Astrocyte (in vitro differentiated cells and primary cell): Measurements from ENCODE around the gene TNNT3.
"Not testable (repeated sequence)": the region's sequence is repeated elsewhere in the genome, so short reads cannot be mapped to it uniquely, and the experiment has no call there.

Experiments
- CTCF ChIP-seq: IDR thresholded peaks from 2 replicates; pipeline ENCODE4 v1.5.1; 2011; ENCODE audit warnings: low read depth, mild to moderate bottlenecking, inconsistent platforms, low read length, moderate library complexity; ENCODE audit not compliant: insufficient read depth
- EZH2 ChIP-seq: IDR thresholded peaks from 2 replicates; pipeline ENCODE4 v1.6.1; 2012; ENCODE audit warnings: mild to moderate bottlenecking, low read length, inconsistent platforms; ENCODE audit not compliant: insufficient read depth

- TF ChIP-seq EZH2, CTCF: not testable (repeated sequence)
These were observed 44.9 kb upstream of the TNNT3 start for GRCh38 chr11:1874441-1875092.
